NCI-H748 (cell line): Measurements from ENCODE around the gene SLC44A5.
"Not testable (repeated sequence)": the region's sequence is repeated elsewhere in the genome, so short reads cannot be mapped to it uniquely, and the experiment has no call there.

ENCODE experiments used
- DNase-seq: peaks from one replicate; lab custom pipeline; 2025; ENCODE audit not compliant: unreplicated experiment; lab: John Stamatoyannopoulos, UW

Gene SLC44A5

GRCh38 chr1:75469586-75470173 is 141.2 kb downstream of the SLC44A5 start:
- no peak for DNase-seq

- no peak for DNase-seq
Measured at GRCh38 chr1:75461808-75462325, 149.0 kb downstream of the SLC44A5 start.

DNA sequence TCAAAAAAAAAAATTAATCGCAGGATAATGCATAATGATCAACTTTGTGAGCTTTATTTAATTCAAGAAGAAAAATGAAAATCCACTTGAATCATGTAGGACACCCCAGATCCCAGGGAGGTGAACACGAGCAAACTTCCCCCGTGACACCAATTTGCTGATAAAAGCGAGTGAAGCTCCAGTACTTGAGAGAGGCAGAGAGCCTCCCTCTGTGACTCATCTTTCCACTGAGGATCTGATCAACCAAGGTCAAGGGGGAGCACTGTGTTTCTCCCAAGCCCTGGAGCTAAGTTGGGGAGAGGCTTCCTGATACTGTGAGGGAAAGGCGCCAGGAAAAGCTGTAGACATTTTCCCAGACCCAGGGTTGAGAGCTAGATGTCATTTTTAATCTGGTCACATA is 160.9 kb downstream of the SLC44A5 start:
- DNase-seq, result no peak

- DNase-seq, result no peak
Measured at GRCh38 chr1:75444220-75444619, 166.7 kb downstream of the SLC44A5 start.

- no peak for DNase-seq
Measured at GRCh38 chr1:75440274-75440673, 170.6 kb downstream of the SLC44A5 start.

- DNase-seq, result no peak
Measured at GRCh38 chr1:75438355-75438754, 172.6 kb downstream of the SLC44A5 start.

DNA sequence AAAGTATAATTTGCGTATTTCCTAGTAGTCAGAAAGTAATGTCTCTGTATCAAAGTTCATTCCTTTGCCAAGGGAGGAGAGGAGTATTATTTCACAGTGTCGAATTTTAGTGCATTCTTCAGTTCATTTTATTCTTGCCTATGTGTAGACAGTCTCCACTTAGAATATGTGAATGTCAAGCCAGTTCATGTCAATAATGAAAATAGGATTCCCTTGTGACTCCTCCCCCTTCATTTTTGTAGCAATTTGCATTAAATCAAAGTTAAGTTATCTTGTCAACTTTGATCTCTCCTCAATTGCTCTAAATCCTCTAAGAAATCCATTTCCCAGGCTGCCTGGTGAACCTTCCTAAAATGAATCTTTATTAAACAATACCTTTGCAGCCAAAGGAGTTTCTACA is 179.1 kb downstream of the SLC44A5 start:
- no peak for DNase-seq

DNA sequence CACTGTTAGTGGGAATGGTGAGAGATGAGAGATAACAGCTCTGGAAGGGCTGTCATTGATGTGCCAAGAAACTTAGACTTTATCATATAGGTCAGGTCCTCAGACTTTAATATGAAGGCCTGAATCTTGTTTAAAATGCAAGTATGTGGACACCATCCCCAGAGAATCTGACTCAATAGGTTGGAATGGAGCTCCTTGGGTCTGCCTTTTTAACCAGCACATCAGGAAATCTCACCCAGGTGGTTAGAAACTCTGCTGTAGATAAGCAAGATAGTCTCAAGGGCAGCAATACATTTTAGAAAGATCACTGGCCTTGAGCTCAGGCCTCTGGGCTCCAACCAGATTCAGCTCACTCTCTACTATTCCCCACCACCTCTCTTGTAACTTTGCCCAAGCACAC is 180.4 kb downstream of the SLC44A5 start:
- no peak for DNase-seq

GRCh38 chr1:75426688-75427087 is 184.2 kb downstream of the SLC44A5 start:
- no peak for DNase-seq

DNA sequence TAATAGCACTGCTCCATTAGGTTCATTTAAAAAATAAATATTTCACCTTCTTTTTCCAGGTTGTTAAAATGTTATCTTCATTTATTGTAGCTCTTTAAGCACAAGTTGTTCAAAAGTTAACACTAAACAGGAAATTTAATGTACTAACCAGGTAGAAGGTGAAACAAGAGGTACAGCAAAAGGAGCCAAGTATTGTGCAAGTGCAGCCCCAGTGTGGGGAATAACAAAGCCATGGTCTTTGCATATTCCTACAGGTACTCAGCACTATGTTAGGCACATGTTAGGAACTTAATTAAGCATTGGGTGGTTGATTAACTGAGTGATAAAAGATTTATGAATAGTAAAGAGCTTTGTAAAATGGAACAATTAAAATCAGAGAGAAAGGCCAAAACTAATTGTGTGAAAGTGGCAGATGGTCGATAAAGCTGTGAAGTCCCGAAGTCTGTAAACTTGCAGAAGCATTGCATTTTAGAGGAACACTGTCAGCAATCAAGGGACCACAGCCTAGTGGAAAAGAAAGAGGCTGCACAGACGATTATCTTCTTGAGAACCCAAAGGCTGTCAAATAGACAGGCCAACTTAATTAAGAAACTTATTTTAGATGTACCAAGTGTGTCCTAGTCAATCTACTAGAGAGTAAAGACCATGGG is 185.8 kb downstream of the SLC44A5 start:
- no peak for DNase-seq

DNA sequence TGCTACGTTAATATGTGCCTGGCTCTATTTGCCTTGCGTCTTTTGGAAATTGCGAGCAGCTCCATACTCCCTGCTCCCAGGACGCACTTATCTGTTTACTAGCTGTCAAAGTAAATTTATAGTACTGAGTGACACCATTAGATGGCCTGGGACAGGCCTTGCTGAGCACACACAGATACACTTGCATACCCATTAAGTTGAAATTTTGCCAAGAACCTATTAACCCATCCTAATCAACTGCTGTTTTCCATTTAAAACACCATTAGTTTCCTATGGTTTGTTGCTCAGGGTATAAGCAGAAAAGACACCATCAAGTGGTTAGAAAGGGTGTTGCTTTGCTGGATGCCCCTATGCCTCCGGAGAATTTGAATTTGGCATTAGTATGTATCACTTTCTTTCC is 187.3 kb downstream of the SLC44A5 start:
- DNase-seq, result peak; percentile 99

DNA sequence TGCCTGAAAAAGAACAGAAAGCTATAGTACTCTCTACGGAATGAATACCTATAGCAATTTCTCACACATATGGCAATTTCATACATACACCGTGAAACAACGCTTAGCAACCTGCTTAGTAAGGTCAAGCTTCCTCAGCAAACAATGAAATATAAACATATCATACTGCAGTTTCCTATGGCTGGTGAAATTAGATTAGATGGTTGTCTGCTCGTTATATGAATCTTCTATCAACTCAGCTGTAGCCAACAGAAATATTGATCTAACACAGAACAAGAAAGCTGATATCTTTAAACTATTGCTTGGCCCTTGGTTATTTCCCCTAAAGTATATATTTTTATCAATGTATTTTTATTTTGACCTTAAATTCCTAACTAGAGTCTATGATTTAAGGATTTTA is 187.8 kb downstream of the SLC44A5 start:
- peak; percentile 63 for DNase-seq

GRCh38 chr1:75421371-75421770 is 189.5 kb downstream of the SLC44A5 start:
- no peak for DNase-seq

GRCh38 chr1:75415187-75415586 is 195.7 kb downstream of the SLC44A5 start:
- no peak for DNase-seq

DNA sequence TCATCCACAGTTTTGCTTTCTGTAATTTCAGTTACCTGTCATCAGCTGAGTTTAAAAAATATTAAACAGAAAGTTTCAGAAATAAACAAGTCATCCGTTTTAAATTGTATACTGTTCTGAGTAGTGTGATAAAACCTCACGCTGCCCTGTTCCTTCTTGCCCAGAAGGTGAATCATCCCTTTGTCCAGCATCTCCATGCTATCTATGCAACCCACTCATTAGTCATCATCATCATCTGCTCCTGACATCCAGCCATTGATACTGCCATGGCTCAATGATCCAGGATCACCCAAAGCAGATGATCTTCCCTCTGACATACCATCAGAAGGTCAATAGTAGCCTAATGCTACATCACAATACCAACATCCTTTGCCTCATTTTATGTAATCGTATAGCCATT is 198.3 kb downstream of the SLC44A5 start:
- DNase-seq, result no peak

GRCh38 chr1:75404681-75405080 is 206.2 kb downstream of the SLC44A5 start:
- not testable (repeated sequence) for DNase-seq

GRCh38 chr1:75403147-75403646 is 207.7 kb downstream of the SLC44A5 start:
- not testable (repeated sequence) for DNase-seq

DNA sequence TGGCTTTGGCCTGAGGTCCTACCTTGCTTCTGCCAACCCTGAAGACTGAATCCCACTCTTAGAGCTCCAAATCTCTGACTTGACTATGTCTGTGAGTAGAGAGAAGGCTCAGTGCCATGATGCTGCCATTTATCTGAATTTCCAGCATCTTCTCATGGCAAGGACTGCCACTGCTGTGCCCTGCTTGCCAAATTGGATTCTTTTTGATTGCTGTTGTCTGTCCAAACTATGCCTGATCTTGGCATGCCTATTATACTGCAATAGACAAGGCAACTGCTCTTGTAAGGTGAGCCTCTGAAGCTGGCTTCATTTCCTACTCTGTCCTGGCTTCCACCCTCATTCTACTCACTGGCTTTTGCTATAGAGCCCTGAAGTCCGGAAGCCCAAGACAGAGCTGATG is 210.2 kb downstream of the SLC44A5 start:
- no peak for DNase-seq

- DNase-seq, result no peak
Measured at GRCh38 chr1:75396745-75397144, 214.2 kb downstream of the SLC44A5 start.

DNA sequence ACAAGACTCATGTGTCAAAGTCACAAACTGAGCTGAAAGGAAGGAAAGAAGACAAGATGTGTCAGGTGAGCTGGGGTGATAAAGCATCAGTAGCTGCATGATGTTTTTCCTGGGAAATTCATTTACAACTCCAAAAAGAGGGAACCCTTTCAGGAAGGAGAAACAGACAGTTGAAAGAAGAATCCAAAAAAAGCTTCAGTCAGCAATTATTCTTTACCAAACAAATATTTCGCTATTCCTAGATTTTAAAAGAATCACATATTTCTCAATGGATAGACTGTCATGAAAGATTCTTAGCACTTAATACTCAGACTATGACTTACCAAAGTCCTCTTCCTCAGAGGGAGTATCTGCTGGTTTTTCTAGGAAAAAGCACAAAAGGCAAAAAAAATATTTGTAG is 214.7 kb downstream of the SLC44A5 start:
- DNase-seq, result no peak

- DNase-seq, result no peak
Measured at GRCh38 chr1:75394386-75395139, 216.4 kb downstream of the SLC44A5 start.

GRCh38 chr1:75392278-75392677 is 218.6 kb downstream of the SLC44A5 start:
- DNase-seq, result no peak
